Right atrium auricular region (tissue), 2 donors: ENCODE measurements around the gene ZNF385A. TPM values are rescaled to one million over a fixed set of nuclear protein-coding genes. Genes with fewer than 3 reads are reported as not detected.

ENCODE experiments used
- DNase-seq: peaks from one replicate; pipeline ENCODE4 v3.0.0-alpha.2; 2019; ENCODE audit warnings: low spot score
- H3K27ac ChIP-seq, 2 donors: fragments of 200-600 bp; sonication (generic); 1 replicate in 1 of 2; 2 replicates in 1 of 2; pipeline ENCODE4 v1.5.1; 2016 to 2019
- H3K27me3 ChIP-seq, 2 donors: fragments of 200-600 bp; sonication (generic); one replicate each; pipeline versions ENCODE4 v1.5.1 to v1.6.0; 2017 to 2019
- H3K36me3 ChIP-seq: fragments of 200-600 bp; sonication (generic); one replicate; pipeline ENCODE4 v1.5.1; 2016
- H3K4me1 ChIP-seq, 2 donors: fragments of 200-600 bp; sonication (generic); one replicate each; pipeline versions ENCODE4 v1.5.1 to v1.6.0; 2017 to 2019
- H3K4me3 ChIP-seq, 2 donors: fragments of 200-600 bp; sonication (generic); 1 replicate in 1 of 2; 2 replicates in 1 of 2; pipeline ENCODE4 v1.5.1; 2017 to 2019; ENCODE audit warnings: mild to moderate bottlenecking in 1 of 2, moderate library complexity in 1 of 2
- H3K9me3 ChIP-seq, 2 donors: fragments of 200-600 bp; sonication (generic); one replicate each; pipeline ENCODE4 v1.5.1; 2019
- total RNA-seq, 2 donors: library from RNA; depleted of rRNA; stranded (reverse); fragments of >200 nt; gene quantifications; one replicate each; pipeline ENCODE4 v1.1.0, GENCODE V29; 2016
- TF ChIP-seq, protein P1 (sequence below), 2 donors: fragments of 200-600 bp; sonication (generic); IDR thresholded peaks; one replicate each; pipeline ENCODE4 v1.5.1; 2019; ENCODE audit warnings: antibody characterized with exemption in 2 of 2

ZNF385A gene
- total RNA-seq, 2 donors from 2014 or later, result 6.7 to 12.7 TPM

DNA sequence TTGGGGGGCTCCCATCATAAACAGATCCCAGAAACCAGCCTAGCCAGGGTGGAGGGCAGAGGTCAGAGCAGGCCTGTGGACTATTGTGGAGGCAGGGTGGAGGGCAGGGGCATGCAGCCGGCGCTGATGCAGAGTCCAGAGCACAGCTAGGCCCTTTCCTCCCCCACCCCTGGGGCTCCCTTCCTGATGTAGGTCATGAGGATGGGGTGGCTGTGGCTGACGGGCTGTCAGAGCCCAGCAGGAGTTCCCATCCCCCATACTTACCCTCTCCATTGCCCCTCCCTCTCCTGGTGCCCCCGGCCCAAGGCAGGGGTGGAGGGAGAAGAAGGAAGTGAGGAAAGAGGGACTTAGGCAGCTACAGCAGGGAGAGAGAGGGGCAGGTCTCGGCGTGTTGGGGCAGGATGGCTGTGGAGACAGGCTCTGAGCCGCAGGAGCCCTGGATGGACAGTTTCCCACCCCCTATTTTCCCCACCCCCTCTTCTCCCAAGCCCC is 5.7 kb upstream of the ZNF385A start:
- TF ChIP-seq, protein P1, sequence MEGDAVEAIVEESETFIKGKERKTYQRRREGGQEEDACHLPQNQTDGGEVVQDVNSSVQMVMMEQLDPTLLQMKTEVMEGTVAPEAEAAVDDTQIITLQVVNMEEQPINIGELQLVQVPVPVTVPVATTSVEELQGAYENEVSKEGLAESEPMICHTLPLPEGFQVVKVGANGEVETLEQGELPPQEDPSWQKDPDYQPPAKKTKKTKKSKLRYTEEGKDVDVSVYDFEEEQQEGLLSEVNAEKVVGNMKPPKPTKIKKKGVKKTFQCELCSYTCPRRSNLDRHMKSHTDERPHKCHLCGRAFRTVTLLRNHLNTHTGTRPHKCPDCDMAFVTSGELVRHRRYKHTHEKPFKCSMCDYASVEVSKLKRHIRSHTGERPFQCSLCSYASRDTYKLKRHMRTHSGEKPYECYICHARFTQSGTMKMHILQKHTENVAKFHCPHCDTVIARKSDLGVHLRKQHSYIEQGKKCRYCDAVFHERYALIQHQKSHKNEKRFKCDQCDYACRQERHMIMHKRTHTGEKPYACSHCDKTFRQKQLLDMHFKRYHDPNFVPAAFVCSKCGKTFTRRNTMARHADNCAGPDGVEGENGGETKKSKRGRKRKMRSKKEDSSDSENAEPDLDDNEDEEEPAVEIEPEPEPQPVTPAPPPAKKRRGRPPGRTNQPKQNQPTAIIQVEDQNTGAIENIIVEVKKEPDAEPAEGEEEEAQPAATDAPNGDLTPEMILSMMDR (IDR thresholded peaks at IDR 0.05), result no peak
- Histone ChIP-seq H3K9me3 (no peaks in the 10 kb centered on the region), H3K27ac (no peak overlapping the region), H3K27me3 (no peaks in the 10 kb centered on the region), H3K36me3 (peaks cover 10% of the 10 kb centered on the region), H3K4me1 (peaks cover 0 to 37% of the 10 kb centered on the region in 2 donors), H3K4me3 (no peak overlapping the region)
- no peak for DNase-seq

DNA sequence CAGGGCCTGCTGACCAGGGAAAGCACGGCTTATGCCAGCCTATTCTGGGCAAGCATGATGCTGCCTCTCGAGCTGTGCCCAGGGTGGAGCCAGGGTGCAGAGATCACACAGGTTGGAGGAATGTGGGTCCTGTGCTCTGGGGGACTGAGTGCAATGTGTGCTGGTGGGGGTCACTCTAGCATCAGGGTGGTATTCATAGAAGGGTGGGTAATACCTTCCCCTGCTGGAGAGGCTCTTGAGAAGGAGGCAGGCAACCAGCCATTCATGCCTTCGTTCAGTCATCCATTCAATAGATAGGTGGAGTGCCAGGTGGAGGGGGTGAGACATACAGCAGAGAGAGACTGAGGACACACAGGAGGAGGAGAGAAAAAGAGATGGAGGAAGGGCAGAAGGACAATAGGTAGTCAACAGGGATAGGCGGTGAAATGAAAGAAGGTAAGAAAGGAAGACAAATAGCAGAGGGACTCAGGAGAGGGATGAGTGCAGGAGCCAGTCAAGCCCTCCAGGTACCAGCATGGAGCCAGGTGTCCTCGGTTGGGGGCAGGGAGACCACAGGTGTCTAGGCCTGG is 5.2 kb upstream of the ZNF385A start:
- Histone ChIP-seq H3K36me3 (peaks cover 5% of the 10 kb centered on the region), H3K4me3 (no peak overlapping the region), H3K9me3 (no peaks in the 10 kb centered on the region), H3K27ac (no peak overlapping the region), H3K27me3 (no peaks in the 10 kb centered on the region), H3K4me1 (peaks cover 0 to 42% of the 10 kb centered on the region in 2 donors)
- no peak for DNase-seq
- TF ChIP-seq, protein P1 (IDR thresholded peaks at IDR 0.05), result no peak

DNA sequence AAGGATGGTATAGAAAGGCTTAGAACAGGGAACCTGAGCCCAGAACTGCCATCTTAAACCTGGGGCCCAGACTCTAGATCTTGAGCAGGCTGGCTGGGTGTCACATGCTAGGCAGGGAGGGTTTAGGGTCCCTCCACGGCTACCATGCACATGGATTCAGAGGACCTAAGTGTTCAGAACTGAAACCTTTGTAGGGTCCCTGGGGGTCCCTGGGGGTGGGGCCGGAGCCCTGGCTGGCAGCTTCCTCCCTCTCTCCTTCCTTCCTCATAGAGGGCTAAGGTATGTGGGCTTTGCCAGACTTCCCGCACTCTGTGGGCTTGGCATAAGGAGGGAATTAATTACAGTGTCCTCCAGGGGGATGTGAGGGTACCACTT is 4.6 kb upstream of the ZNF385A start:
- TF ChIP-seq, protein P1 (IDR thresholded peaks at IDR 0.05), result no peak
- DNase-seq, result no peak
- no peak overlapping the region for H3K4me3 ChIP-seq
- peaks cover 0 to 47% of the 10 kb centered on the region in 2 donors for H3K4me1 ChIP-seq
- H3K9me3 ChIP-seq, result no peaks in the 10 kb centered on the region
- H3K27me3 ChIP-seq, result no peaks in the 10 kb centered on the region
- H3K27ac ChIP-seq, result no peak overlapping the region
- no peaks in the 10 kb centered on the region for H3K36me3 ChIP-seq

- TF ChIP-seq, protein P1 (IDR thresholded peaks at IDR 0.05), result no peak
- DNase-seq, result no peak
- Histone ChIP-seq H3K36me3 (no peaks in the 10 kb centered on the region), H3K4me1 (peaks cover 0 to 46% of the 10 kb centered on the region in 2 donors), H3K9me3 (no peaks in the 10 kb centered on the region), H3K27ac (no peak overlapping the region), H3K4me3 (no peak overlapping the region), H3K27me3 (no peaks in the 10 kb centered on the region)
Observed at GRCh38 chr12:54388237-54389133, 4.0 kb upstream of the ZNF385A start.

GRCh38 chr12:54387114-54387467 is 2.6 kb upstream of the ZNF385A start:
- H3K36me3 ChIP-seq, result no peaks in the 10 kb centered on the region
- no peaks in the 10 kb centered on the region for H3K9me3 ChIP-seq
- no peak overlapping the region for H3K4me3 ChIP-seq
- H3K4me1 ChIP-seq, result peaks cover 0 to 32% of the 10 kb centered on the region in 2 donors
- H3K27me3 ChIP-seq, result no peaks in the 10 kb centered on the region
- H3K27ac ChIP-seq, result no peak overlapping the region
- no peak for DNase-seq
- TF ChIP-seq, protein P1 (IDR thresholded peaks at IDR 0.05), result no peak
